Measurements from ENCODE around the gene GLIS2.

- TF ChIP-seq CTCF (IDR thresholded peaks at IDR 0.05): no peak
- TF ChIP-seq ZFX (IDR thresholded peaks at IDR 0.05; ENCODE audit: borderline replicate concordance): no peak
Observed at GRCh38 chr16:4380119-4381063, 64.5 kb downstream of the GLIS2 start.

Measured in 22Rv1 (cell line).